ENCODE results near the gene SEC31A.

Gene SEC31A

GRCh38 chr4:82893942-82894341 is 3.0 kb upstream of the SEC31A start:
- no peak for DNase-seq (ENCODE audit: low spot score)
- no peak for TF ChIP-seq CTCF (IDR thresholded peaks at IDR 0.05)
- H3K27ac ChIP-seq: no peak overlapping the region
- no peak overlapping the region for H3K4me3 ChIP-seq

- no peak for TF ChIP-seq CTCF (IDR thresholded peaks at IDR 0.05)
- Histone ChIP-seq H3K27ac (no peak overlapping the region), H3K4me3 (no peak overlapping the region)
- no peak for DNase-seq (ENCODE audit: low spot score)
Observed at GRCh38 chr4:82892467-82892802, 1.5 kb upstream of the SEC31A start.

GRCh38 chr4:82891707-82892466 is 934 bp upstream of the SEC31A start:
- H3K4me3 ChIP-seq: peak overlapping the region; percentile 84
- DNase-seq (ENCODE audit: low spot score): no peak
- H3K27ac ChIP-seq: peak overlapping the region; percentile 95 to 97
- no peak for TF ChIP-seq CTCF (IDR thresholded peaks at IDR 0.05)

- no peak for DNase-seq (ENCODE audit: low spot score)
- TF ChIP-seq CTCF (IDR thresholded peaks at IDR 0.05): no peak
Observed at GRCh38 chr4:82890528-82890900, 439 bp downstream of the SEC31A start.

GRCh38 chr4:82889287-82889686 is 1.7 kb downstream of the SEC31A start:
- no peak for TF ChIP-seq CTCF (IDR thresholded peaks at IDR 0.05)
- H3K27ac ChIP-seq: peak overlapping the region in 1 of 2 donors; percentile 97
- peak overlapping the region; percentile 84 for H3K4me3 ChIP-seq
- no peak for DNase-seq (ENCODE audit: low spot score)

More at GRCh38 chr4:82890528-82890900, 439 bp downstream of the SEC31A start:
- Histone ChIP-seq H3K4me3 (peak overlapping the region; percentile 84), H3K27ac (peak overlapping the region; percentile 95 to 97)

GRCh38 chr4:82886147-82886942 is 4.6 kb downstream of the SEC31A start:
- no peak overlapping the region for H3K27ac ChIP-seq
- H3K4me3 ChIP-seq: no peak overlapping the region
- no peak for DNase-seq (ENCODE audit: low spot score)
- TF ChIP-seq CTCF (IDR thresholded peaks at IDR 0.05): no peak

GRCh38 chr4:82885410-82885809 is 5.5 kb downstream of the SEC31A start:
- H3K27ac ChIP-seq: no peak overlapping the region

More at GRCh38 chr4:82885410-82885809, 5.5 kb downstream of the SEC31A start:
- TF ChIP-seq CTCF (IDR thresholded peaks at IDR 0.05): no peak
- no peak overlapping the region for H3K4me3 ChIP-seq
- no peak for DNase-seq (ENCODE audit: low spot score)
